GM20431 (cell line): ENCODE data around the gene FAM72B.
"Not testable (repeated sequence)": the region's sequence is repeated elsewhere in the genome, so short reads cannot be mapped to it uniquely, and the experiment has no call there.

Experiments used
- in situ Hi-C: fragments of 300-500 bp; cut with MseI, MboI; formaldehyde crosslinking; loops from one replicate; pipeline ENCODE4 v1.15.0; 2020; ENCODE audit warnings: low sequenced_read_pairs; ENCODE audit not compliant: unreplicated experiment

FAM72B gene

GRCh38 chr1:121184290-121185127 is at the start of gene FAM72B, which contains the start of gene SRGAP2C:
Gene FAM72B (minus strand): TSS chr1:121184340. CDS start chr1:121183489, 851 bp downstream.
Gene SRGAP2C (plus strand): TSS chr1:121184975. CDS start chr1:121187447, 2,472 bp downstream.
- in situ Hi-C loops = not testable (repeated sequence)

- in situ Hi-C loops = not testable (repeated sequence)
These were observed 48.4 kb upstream of the FAM72B start for GRCh38 chr1:121232445-121233125.

- in situ Hi-C loops = not testable (repeated sequence)
These were observed 46.5 kb upstream of the FAM72B start for GRCh38 chr1:121230636-121231035.

GRCh38 chr1:121227544-121228330 is 43.6 kb upstream of the FAM72B start:
- in situ Hi-C loops = not testable (repeated sequence)

GRCh38 chr1:121226925-121227324 is 42.8 kb upstream of the FAM72B start:
- in situ Hi-C loops = not testable (repeated sequence)

- in situ Hi-C loops = not testable (repeated sequence)
These were observed 42.3 kb upstream of the FAM72B start for GRCh38 chr1:121226295-121226904.

- in situ Hi-C loops = not testable (repeated sequence)
These were observed 40.6 kb upstream of the FAM72B start for GRCh38 chr1:121224714-121225113.

GRCh38 chr1:121221770-121222169 is 37.6 kb upstream of the FAM72B start:
- in situ Hi-C loops = not testable (repeated sequence)

GRCh38 chr1:121216676-121217075 is 32.5 kb upstream of the FAM72B start:
- in situ Hi-C loops = not testable (repeated sequence)

- in situ Hi-C loops = not testable (repeated sequence)
These were observed 31.7 kb upstream of the FAM72B start for GRCh38 chr1:121215699-121216417.

GRCh38 chr1:121214544-121215156 is 30.5 kb upstream of the FAM72B start:
- in situ Hi-C loops = not testable (repeated sequence)

- in situ Hi-C loops = not testable (repeated sequence)
These were observed 29.4 kb upstream of the FAM72B start for GRCh38 chr1:121213491-121213890.

GRCh38 chr1:121210778-121211177 is 26.6 kb upstream of the FAM72B start:
- in situ Hi-C loops = not testable (repeated sequence)

GRCh38 chr1:121208375-121208774 is 24.2 kb upstream of the FAM72B start:
- in situ Hi-C loops = not testable (repeated sequence)

GRCh38 chr1:121207328-121207727 is 23.2 kb upstream of the FAM72B start:
- in situ Hi-C loops = not testable (repeated sequence)

- in situ Hi-C loops = not testable (repeated sequence)
These were observed 21.9 kb upstream of the FAM72B start for GRCh38 chr1:121205786-121206711.

GRCh38 chr1:121202986-121203385 is 18.8 kb upstream of the FAM72B start:
- in situ Hi-C loops = not testable (repeated sequence)
